PC-9 (cell line): ENCODE measurements around the gene ACCS. TPM values are rescaled to one million over a fixed set of nuclear protein-coding genes. Genes with fewer than 3 reads are reported as not detected.

ENCODE experiments used
- BruUV-seq: library from RNA; stranded (reverse); fragments of 400-500 nt; replicated peaks from 2 replicates; lab custom pipeline; 2021; lab: Mats Ljungman, UMichigan
- CTCF ChIA-PET: fragments of 300-600 bp; sonication (Branson Sonifier 250); formaldehyde crosslinking; loops from one replicate; lab custom pipeline; 2022; ENCODE audit warnings: antibody characterized with exemption; lab: Charles Lee
- POLR2A ChIA-PET: fragments of 300-600 bp; sonication (Branson Sonifier 250); formaldehyde crosslinking; loops from one replicate; lab custom pipeline; 2022; ENCODE audit warnings: antibody characterized with exemption; ENCODE audit not compliant: unreplicated experiment; lab: Charles Lee
- DNase-seq, 2 experiments: peaks; one replicate each; pipeline versions ENCODE4 v3.0.0 to v3.0.0-alpha.2; 2015 to 2022; ENCODE audit warnings: mixed read lengths in 1 of 2
- H2AFZ ChIP-seq: fragments of 200-600 bp; sonication (generic); 2 replicates; pipeline ENCODE4 v1.8.1; 2017; ENCODE audit warnings: antibody characterized with exemption
- H3F3A ChIP-seq: fragments of 200-600 bp; sonication (generic); 2 replicates; pipeline ENCODE4 v1.8.1; 2017; ENCODE audit warnings: antibody characterized with exemption, mild to moderate bottlenecking, low read depth; ENCODE audit not compliant: insufficient read depth
- H3K27ac ChIP-seq: fragments of 200-600 bp; sonication (generic); 2 replicates; pipeline ENCODE4 v1.6.1; 2016; ENCODE audit warnings: mixed run types
- H3K27me3 ChIP-seq: fragments of 200-600 bp; sonication (generic); 2 replicates; pipeline ENCODE4 v1.6.1; 2016; ENCODE audit warnings: low read depth, mixed run types; ENCODE audit not compliant: insufficient read depth
- H3K36me3 ChIP-seq: fragments of 200-600 bp; sonication (generic); 2 replicates; pipeline ENCODE4 v1.6.1; 2016; ENCODE audit warnings: low read depth, mixed run types
- H3K4me1 ChIP-seq: fragments of 200-600 bp; sonication (generic); replicated peaks from 2 replicates; pipeline ENCODE4 v1.6.1; 2016; ENCODE audit warnings: mixed run types; ENCODE audit not compliant: insufficient read depth
- H3K4me2 ChIP-seq: fragments of 200-600 bp; sonication (generic); 2 replicates; pipeline ENCODE4 v1.6.1; 2017; ENCODE audit warnings: mixed run types
- H3K4me3 ChIP-seq: fragments of 200-600 bp; sonication (generic); 2 replicates; pipeline ENCODE4 v1.6.1; 2016; ENCODE audit warnings: mixed run types
- H3K79me2 ChIP-seq: fragments of 200-600 bp; sonication (generic); 2 replicates; pipeline ENCODE4 v1.6.1; 2017; ENCODE audit warnings: low read depth, mixed run types
- H3K9me2 ChIP-seq: fragments of 200-600 bp; sonication (generic); 2 replicates; pipeline ENCODE4 v1.8.1; 2017; ENCODE audit warnings: mild to moderate bottlenecking; ENCODE audit not compliant: insufficient read depth
- H3K9me3 ChIP-seq: fragments of 200-600 bp; sonication (generic); 2 replicates; pipeline ENCODE4 v1.8.1; 2016; ENCODE audit warnings: low read depth; ENCODE audit not compliant: insufficient read depth
- H4K20me1 ChIP-seq: fragments of 200-600 bp; sonication (generic); 2 replicates; pipeline ENCODE4 v1.8.1; 2017; ENCODE audit not compliant: insufficient read depth
- CTCF ChIP-seq: fragments of 200-600 bp; sonication (generic); conservative IDR thresholded peaks from 2 replicates; pipeline ENCODE4 v1.6.1; 2017; ENCODE audit warnings: mixed run types, antibody characterized with exemption, mild to moderate bottlenecking, moderate library complexity
- EZH2 ChIP-seq: fragments of 200-600 bp; sonication (generic); IDR thresholded peaks from 2 replicates; pipeline ENCODE4 v1.8.0; 2017; ENCODE audit warnings: antibody characterized with exemption, low read depth
- intact Hi-C: fragments of 100-400 bp; cut with micrococcal nuclease; formaldehyde crosslinking; loops from one replicate; pipeline ENCODE4 v1.10.0; 2022; ENCODE audit not compliant: unreplicated experiment
- total RNA-seq: library from RNA; stranded (reverse); gene quantifications from 2 replicates; pipeline ENCODE4 v1.2.3, GENCODE V29; 2021

ACCS gene
- total RNA-seq, 1 experiment from 2014 or later = 44.6 TPM

- no peaks in the 10 kb centered on the region for H4K20me1 ChIP-seq
- intact Hi-C loops = no loop called here
- no peaks in the 10 kb centered on the region; the same call in 1 of the 2 replicates for H3K9me2 ChIP-seq
- no peak for DNase-seq
- peaks cover 63% of the 10 kb centered on the region for H3K27me3 ChIP-seq
- no peaks in the 10 kb centered on the region for H3K9me3 ChIP-seq
- CTCF ChIA-PET = no interaction called here
- BruUV-seq = no TSS peak
- no peaks in the 10 kb centered on the region for H3K36me3 ChIP-seq
- no peak overlapping the region for H3K27ac ChIP-seq
- no peak overlapping the region for H3K4me2 ChIP-seq
- no peak overlapping the region for H3K4me3 ChIP-seq
- no peaks in the 10 kb centered on the region for H3K79me2 ChIP-seq
- TF ChIP-seq CTCF (no peak), EZH2 (no peak)
- POLR2A ChIA-PET = interaction anchor here (0.5 to 0.6 kb wide), 2 partner anchors 66 to 319 kb away, joined by 3 to 7 read pairs; no protein-coding TSS in a partner anchor
- no peaks in the 10 kb centered on the region for H3K4me1 ChIP-seq
- H3F3A ChIP-seq = no peaks in the 10 kb centered on the region
- H2AFZ ChIP-seq = no peak overlapping the region
Observed at GRCh38 chr11:44058275-44058674, 7.8 kb upstream of the ACCS start.

- Histone ChIP-seq H3K4me1 (peaks cover 10% of the 10 kb centered on the region; the same call in 1 of the 2 replicates), H3K4me3 (peak overlapping the region; percentile 72; the same call in 1 of the 2 replicates), H3K36me3 (no peaks in the 10 kb centered on the region), H3K9me3 (no peaks in the 10 kb centered on the region), H3K27me3 (no peaks in the 10 kb centered on the region; the same call in 1 of the 2 replicates), H3K79me2 (no peaks in the 10 kb centered on the region), H3K4me2 (peak overlapping the region; percentile 81), H3K27ac (0 out of 2 replicates have a peak overlapping the region, but pooled peaks have one; percentile 32), H3K9me2 (no peaks in the 10 kb centered on the region), H3F3A (peaks cover 9% of the 10 kb centered on the region; the same call in 1 of the 2 replicates), H4K20me1 (no peaks in the 10 kb centered on the region), H2AFZ (peak overlapping the region; percentile 96)
- intact Hi-C loops = no loop called here
- TF ChIP-seq EZH2 (no peak), CTCF (no peak)
- DNase-seq = no peak
- BruUV-seq = TSS peak; percentile 75
- ChIA-PET POLR2A (no interaction called here), CTCF (no interaction called here)
Observed at GRCh38 chr11:44065161-44065661, 859 bp upstream of the ACCS start.

- Histone ChIP-seq H3K36me3 (no peaks in the 10 kb centered on the region), H3K4me3 (peak overlapping the region; percentile 72), H4K20me1 (no peaks in the 10 kb centered on the region), H3K27me3 (no peaks in the 10 kb centered on the region), H3K27ac (peak overlapping the region; percentile 63), H3F3A (peaks cover 9% of the 10 kb centered on the region; the same call in 1 of the 2 replicates), H3K4me1 (peaks cover 10% of the 10 kb centered on the region; the same call in 1 of the 2 replicates), H3K79me2 (no peaks in the 10 kb centered on the region), H3K9me2 (no peaks in the 10 kb centered on the region), H3K4me2 (peak overlapping the region; percentile 81), H2AFZ (peak overlapping the region; percentile 96), H3K9me3 (no peaks in the 10 kb centered on the region)
- TF ChIP-seq EZH2 (no peak), CTCF (no peak)
- CTCF ChIA-PET = no interaction called here
- peak in 1 of 2 experiments; percentile 70 for DNase-seq
- intact Hi-C loops = loop anchor here (2.0 kb wide), 1 partner anchor 146 kb away; no protein-coding TSS in a partner anchor
- BruUV-seq = no TSS peak
- POLR2A ChIA-PET = no interaction called here
Observed at GRCh38 chr11:44066732-44067141, 667 bp downstream of the ACCS start.
